GM23338 (cell line): ENCODE results near the gene FGF22. TPM values are rescaled to one million over a fixed set of nuclear protein-coding genes. Genes with fewer than 3 reads are reported as not detected.
"Not testable (repeated sequence)": the region's sequence is repeated elsewhere in the genome, so short reads cannot be mapped to it uniquely, and the experiment has no call there.

ENCODE experiments used
- ATAC-seq: fragments of 200-7000 bp; cut with Tn5 transposase; 3 replicates; pipeline ENCODE4 v1.9.1; 2020
- DNase-seq: peaks from one replicate; pipeline ENCODE4 v3.0.0-alpha.2; 2015; ENCODE audit warnings: low spot score
- H2AFZ ChIP-seq: fragments of 200-600 bp; sonication (generic); 2 replicates; pipeline ENCODE4 v1.8.0; 2016; ENCODE audit warnings: antibody characterized with exemption, mild to moderate bottlenecking, moderate library complexity
- H3F3A ChIP-seq: fragments of 200-600 bp; sonication (generic); replicated peaks from 2 replicates; pipeline ENCODE4 v1.8.0; 2017; ENCODE audit warnings: antibody characterized with exemption, mixed run types, low read depth
- H3K27ac ChIP-seq: fragments of 200-600 bp; sonication (generic); 2 replicates; pipeline ENCODE4 v1.6.1; 2016; ENCODE audit warnings: low read depth
- H3K27me3 ChIP-seq: fragments of 200-600 bp; sonication (generic); 2 replicates; pipeline ENCODE4 v1.8.0; 2016; ENCODE audit warnings: mild to moderate bottlenecking, mixed run types, moderate library complexity; ENCODE audit not compliant: insufficient read depth
- H3K36me3 ChIP-seq: fragments of 200-600 bp; sonication (generic); 2 replicates; pipeline ENCODE4 v1.8.0; 2016; ENCODE audit warnings: mild to moderate bottlenecking; ENCODE audit not compliant: insufficient read depth
- H3K4me1 ChIP-seq: fragments of 200-600 bp; sonication (generic); 2 replicates; pipeline ENCODE4 v1.8.0; 2016; ENCODE audit warnings: mild to moderate bottlenecking, moderate library complexity; ENCODE audit not compliant: insufficient read depth
- H3K4me2 ChIP-seq: fragments of 200-600 bp; sonication (generic); 2 replicates; pipeline ENCODE4 v1.7.1; 2017; ENCODE audit warnings: mixed run types
- H3K4me3 ChIP-seq: fragments of 200-600 bp; sonication (generic); 2 replicates; pipeline ENCODE4 v1.6.1; 2016; ENCODE audit warnings: mixed run types
- H3K79me2 ChIP-seq: fragments of 200-600 bp; sonication (generic); replicated peaks from 2 replicates; pipeline ENCODE4 v1.8.0; 2017; ENCODE audit warnings: mild to moderate bottlenecking; ENCODE audit not compliant: insufficient read depth
- H3K9me2 ChIP-seq: fragments of 200-600 bp; sonication (generic); 2 replicates; pipeline ENCODE4 v1.8.0; 2017; ENCODE audit not compliant: insufficient read depth
- H4K20me1 ChIP-seq: fragments of 200-600 bp; sonication (generic); replicated peaks from 2 replicates; pipeline ENCODE4 v1.8.0; 2017; ENCODE audit warnings: mild to moderate bottlenecking; ENCODE audit not compliant: insufficient read depth
- H3K27ac Mint-ChIP-seq: 2 replicates; pipeline ENCODE4 v1.8.0; 2020; ENCODE audit warnings: inconsistent platforms, mild to moderate bottlenecking, moderate library complexity, mixed read lengths
- H3K27me3 Mint-ChIP-seq: 3 replicates; pipeline ENCODE4 v1.8.0; 2022; ENCODE audit warnings: low read depth, mild to moderate bottlenecking, moderate library complexity, mixed read lengths, inconsistent platforms; ENCODE audit not compliant: insufficient read depth, poor library complexity
- H3K36me3 Mint-ChIP-seq: 3 replicates; pipeline ENCODE4 v1.8.0; 2021; ENCODE audit warnings: low read depth, mild to moderate bottlenecking, inconsistent platforms, moderate library complexity, mixed read lengths
- H3K4me1 Mint-ChIP-seq: 3 replicates; pipeline ENCODE4 v1.8.0; 2020; ENCODE audit warnings: mild to moderate bottlenecking, inconsistent platforms, mixed read lengths
- H3K4me3 Mint-ChIP-seq: 3 replicates; pipeline ENCODE4 v1.8.0; 2021; ENCODE audit warnings: moderate library complexity, mild to moderate bottlenecking, inconsistent platforms, mixed read lengths
- H3K9me3 Mint-ChIP-seq: 3 replicates; pipeline ENCODE4 v1.8.0; 2020; ENCODE audit warnings: moderate library complexity, mild to moderate bottlenecking, inconsistent platforms, mixed read lengths
- CREB1 ChIP-seq: fragments of 250-450 bp; sonication (Bioruptor Pico); IDR thresholded peaks from 2 replicates; pipeline ENCODE4 v1.5.0; 2020; ENCODE audit warnings: low read depth, mild to moderate bottlenecking, moderate library complexity
- CTCF ChIP-seq, 2 experiments: fragments of 200-600 bp in 1 of 2; sonication (generic) in 1 of 2; conservative IDR thresholded peaks; 2 replicates each; pipeline versions ENCODE4 v1.5.1 to v1.6.1; 2016 to 2017; ENCODE audit warnings: antibody characterized with exemption in 2 of 2, low read depth in 2 of 2, mild to moderate bottlenecking in 2 of 2, moderate library complexity in 1 of 2
- ETS1 ChIP-seq: IDR thresholded peaks from 2 replicates; pipeline ENCODE4 v1.6.1; 2016; ENCODE audit warnings: antibody characterized with exemption
- EZH2phosphoT487 ChIP-seq: fragments of 200-600 bp; sonication (generic); IDR thresholded peaks from one replicate; pipeline ENCODE4 v1.8.1; 2018; ENCODE audit warnings: antibody characterized with exemption; ENCODE audit not compliant: unreplicated experiment
- NANOG ChIP-seq: IDR thresholded peaks from 2 replicates; pipeline ENCODE4 v1.6.1; 2016; ENCODE audit warnings: antibody characterized with exemption, borderline replicate concordance
- POLR2AphosphoS5 ChIP-seq: IDR thresholded peaks from 2 replicates; pipeline ENCODE4 v1.6.1; 2016; ENCODE audit warnings: antibody characterized with exemption, low read depth
- REST ChIP-seq: IDR thresholded peaks from one replicate; pipeline ENCODE4 v1.6.1; 2018; ENCODE audit warnings: antibody characterized with exemption; ENCODE audit not compliant: unreplicated experiment
- STAT1 ChIP-seq: IDR thresholded peaks from one replicate; pipeline ENCODE4 v1.6.1; 2016; ENCODE audit warnings: antibody characterized with exemption; ENCODE audit not compliant: unreplicated experiment
- ZNF331 ChIP-seq: fragments of 250-450 bp; sonication (Bioruptor Pico); IDR thresholded peaks from 2 replicates; pipeline ENCODE4 v1.5.0; 2020; ENCODE audit warnings: low read depth, mild to moderate bottlenecking, moderate library complexity
- ZNF462 ChIP-seq: fragments of 250-450 bp; sonication (Bioruptor Pico); IDR thresholded peaks from 2 replicates; pipeline ENCODE4 v1.5.0; 2020; ENCODE audit warnings: mild to moderate bottlenecking, moderate library complexity
- polyA plus RNA-seq: library from polyadenylated mRNA; unstranded; fragments of >200 nt; fragmentation: Nextera tagmentation; extraction: Ambion mirVana; gene quantifications from 2 replicates; pipeline ENCODE4 v1.2.1, GENCODE V29; 2016
- total RNA-seq: library from RNA; depleted of rRNA; stranded (reverse); fragments of >200 nt; shearing (Covaris generic); gene quantifications from 2 replicates; pipeline ENCODE4 v1.2.3, GENCODE V29; 2014

The FGF22 gene
- total and polyA plus RNA-seq, 2 experiments from 2014 or later: 1.0 to 2.8 TPM

GRCh38 chr19:621191-621590 is 18.5 kb upstream of the FGF22 start:
- not testable (repeated sequence) for H3K36me3 ChIP-seq, H3K27me3 ChIP-seq, H3K79me2 ChIP-seq, DNase-seq, H3K4me3 Mint-ChIP-seq, H3K4me2 ChIP-seq, H3K9me2 ChIP-seq, H3K9me3 Mint-ChIP-seq, ATAC-seq, H3K27me3 Mint-ChIP-seq, H3K4me3 ChIP-seq, H2AFZ ChIP-seq, H3F3A ChIP-seq, H3K27ac ChIP-seq, H3K4me1 ChIP-seq, H3K27ac Mint-ChIP-seq, H4K20me1 ChIP-seq, H3K4me1 Mint-ChIP-seq
- H3K36me3 Mint-ChIP-seq: peaks cover 46% of the 10 kb centered on the region

- Histone ChIP-seq H3K27me3 (no peaks in the 10 kb centered on the region), H3K79me2 (peaks cover under 1% of the 10 kb centered on the region), H3K27ac (no peak overlapping the region), H3K36me3 (no peaks in the 10 kb centered on the region), H3K4me3 (no peak overlapping the region), H3F3A (0 out of 2 replicates have a peak, but pooled peaks cover 5% of the 10 kb centered on the region), H4K20me1 (peaks cover 9% of the 10 kb centered on the region; the same call in 1 of the 2 replicates), H3K4me2 (no peak overlapping the region), H3K4me1 (no peaks in the 10 kb centered on the region), H3K9me2 (no peaks in the 10 kb centered on the region), H2AFZ (no peak overlapping the region)
- no peaks in the 10 kb centered on the region for H3K9me3 Mint-ChIP-seq
- peaks cover 2% of the 10 kb centered on the region for H3K27me3 Mint-ChIP-seq
- ATAC-seq: no peak
- DNase-seq: no peak
- peaks cover 2% of the 10 kb centered on the region; the same call in 2 of the 3 replicates for H3K4me1 Mint-ChIP-seq
- peaks cover 49% of the 10 kb centered on the region for H3K36me3 Mint-ChIP-seq
- no peak overlapping the region for H3K27ac Mint-ChIP-seq
- H3K4me3 Mint-ChIP-seq: no peak overlapping the region
- TF ChIP-seq REST (no peak), POLR2AphosphoS5 (no peak), CREB1 (CRISPR knock-in tag) (no peak), EZH2phosphoT487 (no peak), NANOG (no peak), ETS1 (no peak), STAT1 (no peak), CTCF (conservative IDR thresholded peaks at IDR 0.05; ENCODE audit: low read depth in 2 of 2) (no peak), ZNF331 (CRISPR knock-in tag) (no peak), ZNF462 (CRISPR knock-in tag) (no peak)
Measured at GRCh38 chr19:621819-622218, 17.9 kb upstream of the FGF22 start.
